ENCODE data around the gene GAB4. TPM values are rescaled to one million over a fixed set of nuclear protein-coding genes. Genes with fewer than 3 reads are reported as not detected.

Gene GAB4
- total RNA-seq, 1 experiment from 2014 or later = not detected

GRCh38 chr22:16973591-16974297 is 34.3 kb downstream of the GAB4 start:
- Histone ChIP-seq H2AFZ (ENCODE audit: low read length) (no peak overlapping the region), H3K27ac (ENCODE audit: insufficient read length, low read depth, low read length) (no peak overlapping the region), H3T11ph (ENCODE audit: low read length) (no peak overlapping the region), H3K23me2 (ENCODE audit: insufficient read length, low read depth, low read length, poor library complexity, severe bottlenecking) (no peaks in the 10 kb centered on the region), H3K4me1 (ENCODE audit: insufficient read depth, low read length) (no peaks in the 10 kb centered on the region; the same call in 1 of the 2 replicates), H3K56ac (ENCODE audit: insufficient read length, low read depth, low read length) (no peak overlapping the region), H3K4ac (ENCODE audit: low read depth, low read length) (no peak overlapping the region), H4K91ac (ENCODE audit: insufficient read length, low read depth, low read length) (no peak overlapping the region), H2BK5ac (ENCODE audit: insufficient read length, low read length) (no peak overlapping the region), H2BK15ac (ENCODE audit: low read depth, low read length) (no peak overlapping the region), H4K8ac (replicated peaks; ENCODE audit: insufficient read length, low read depth, low read length) (no peak overlapping the region), H4K5ac (ENCODE audit: insufficient read length, low read depth, low read length) (no peak overlapping the region), H3K27me3 (ENCODE audit: insufficient read depth, low read length) (no peaks in the 10 kb centered on the region), H3K23ac (ENCODE audit: insufficient read length, low read depth, low read length) (no peak overlapping the region), H2BK120ac (ENCODE audit: low read depth, low read length, poor library complexity, severe bottlenecking) (no peak overlapping the region), H3K4me2 (ENCODE audit: insufficient read depth, insufficient read length, low read length) (no peak overlapping the region), H2BK20ac (ENCODE audit: low read depth, low read length, poor library complexity, severe bottlenecking) (no peak overlapping the region), H3K18ac (ENCODE audit: insufficient read length, low read depth, low read length) (peak overlapping the region; percentile 24), H3K14ac (ENCODE audit: insufficient read depth, low read length) (no peak overlapping the region), H3K79me1 (ENCODE audit: insufficient read depth, low read depth, low read length, poor library complexity, severe bottlenecking) (no peaks in the 10 kb centered on the region), H3K79me2 (ENCODE audit: insufficient read depth, low read length) (no peaks in the 10 kb centered on the region), H3K9me3 (ENCODE audit: control insufficient read depth, low read depth, low read length) (no peaks in the 10 kb centered on the region), H3K9ac (ENCODE audit: extremely low read depth, insufficient read length, low read length) (no peak overlapping the region), H2AK5ac (ENCODE audit: insufficient read length, low read length) (no peak overlapping the region), H4K20me1 (ENCODE audit: control insufficient read depth, insufficient read depth, insufficient read length) (no peaks in the 10 kb centered on the region), H2BK12ac (ENCODE audit: insufficient read length, low read depth, low read length) (no peak overlapping the region)
- peaks cover 90 to 96% of the 10 kb centered on the region in 2 experiments for H3K9me3 Mint-ChIP-seq
- H3K36me3 Mint-ChIP-seq (ENCODE audit: insufficient read depth in 1 of 3, low read depth in 3 of 3) = peaks cover 0 to 9% (median 2%) of the 10 kb centered on the region in 3 experiments; a peak in 4 of 7 replicates
- H3K4me3 Mint-ChIP-seq = no peak overlapping the region
- H3K4me1 Mint-ChIP-seq = no peaks in the 10 kb centered on the region
- no CpG with 5 or more reads among the region's 2 CpGs for WGBS (ENCODE audit: extremely low coverage, insufficient read length, low lambda C conversion rate)
- H3K27me3 Mint-ChIP-seq (ENCODE audit: low read depth) = peaks cover 31% of the 10 kb centered on the region
- no peak overlapping the region for H3K27ac Mint-ChIP-seq
- DNase-seq = no peak
- no peak for TF ChIP-seq CTCF (conservative IDR thresholded peaks at IDR 0.05)

Measured in H9 (cell line).